ENCODE results near the gene ZNF235. TPM values are rescaled to one million over a fixed set of nuclear protein-coding genes. Genes with fewer than 3 reads are reported as not detected.
A peak's percentile ranks its signal among the peaks of the same experiment; 100 is the strongest.

ZNF235 gene
- total RNA-seq, 2 experiments from 2014 or later = 2.1 to 2.7 TPM

DNA sequence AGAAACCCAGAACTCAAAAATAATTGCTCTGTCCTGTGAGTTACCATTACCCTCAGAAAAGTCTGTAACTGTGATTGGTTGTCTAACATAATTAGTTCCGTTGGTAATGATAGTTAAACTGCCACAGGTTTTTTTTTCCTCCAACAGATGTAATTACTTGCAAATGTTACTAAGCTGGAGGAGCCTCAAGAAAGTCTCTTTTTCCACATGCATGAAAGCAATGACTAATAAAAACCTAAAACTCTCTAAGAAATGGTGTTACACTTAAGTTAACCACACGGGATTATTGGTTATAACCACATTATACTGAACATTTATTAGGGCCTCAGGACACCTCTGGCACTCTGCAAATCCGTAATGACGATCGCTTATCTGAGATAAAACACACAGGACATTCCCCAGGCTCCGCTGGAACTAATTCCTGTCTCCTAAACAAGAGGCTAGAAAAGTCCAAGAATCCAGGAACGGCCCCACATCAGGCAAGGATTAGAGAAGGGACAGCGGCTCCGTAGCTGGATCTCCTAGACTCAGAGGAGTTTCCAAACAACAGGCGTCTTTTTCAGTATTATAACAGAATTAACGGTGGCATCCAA, 753 bp downstream of the ZNF235 start:
- ATAC-seq = peak; percentile 17
- intact Hi-C loops (cut with DNase I, micrococcal nuclease) = loop anchor here (1.0 to 2.0 kb wide), 4 partner anchors 91 to 191 kb away; partner anchors contain the start of genes ZNF225 (in 2 of the 2), ZNF227 (in 2 of the 2) and ZNF234 (in 1 of the 2)
- POLR2A ChIA-PET = no interaction called here
- H3K4me1 Mint-ChIP-seq = peaks cover 12% of the 10 kb centered on the region
- peaks cover 9% of the 10 kb centered on the region for H3K9me3 Mint-ChIP-seq (ENCODE audit: low read depth)
- peak overlapping the region; percentile 83 for H3K4me3 Mint-ChIP-seq
- CTCF ChIA-PET = interaction anchor here (0.9 to 1.0 kb wide), 2 partner anchors 42 to 302 kb away, joined by 3 read pairs; no protein-coding TSS in a partner anchor
- H3K27ac Mint-ChIP-seq = peak overlapping the region; percentile 64
- peak; percentile 6 for DNase-seq
- no peaks in the 10 kb centered on the region for H3K27me3 Mint-ChIP-seq
- H3K36me3 Mint-ChIP-seq (ENCODE audit: low read depth) = peaks cover 36% of the 10 kb centered on the region

DNA sequence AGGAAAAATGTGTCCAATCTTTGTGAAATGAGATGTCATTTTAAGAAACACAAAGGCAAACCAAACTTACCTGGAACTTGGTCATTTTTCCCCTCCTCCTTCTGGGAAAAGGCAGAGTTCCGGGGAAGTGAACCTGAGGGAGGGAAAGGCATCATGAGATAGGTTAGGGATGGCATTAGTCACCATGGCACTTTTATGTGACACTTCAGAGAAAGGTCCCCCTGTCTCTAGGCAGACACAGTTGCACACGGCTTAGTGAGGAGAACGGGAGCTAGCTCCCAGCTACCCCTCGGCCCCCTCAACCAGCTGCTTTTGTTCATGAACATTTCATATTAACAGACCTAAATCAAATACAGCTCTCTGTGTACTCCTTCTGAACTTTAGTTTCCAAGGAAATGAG, 1.5 kb downstream of the ZNF235 start:
- peaks cover 44% of the 10 kb centered on the region for H3K36me3 Mint-ChIP-seq (ENCODE audit: low read depth)
- H3K4me1 Mint-ChIP-seq = peaks cover 12% of the 10 kb centered on the region
- ChIA-PET POLR2A (no interaction called here), CTCF (no interaction called here)
- intact Hi-C loops (cut with DNase I, micrococcal nuclease) = no loop called here
- no peak overlapping the region for H3K27ac Mint-ChIP-seq
- ATAC-seq (no peak), DNase-seq (no peak)
- H3K9me3 Mint-ChIP-seq (ENCODE audit: low read depth) = peaks cover 6% of the 10 kb centered on the region
- no peak overlapping the region for H3K4me3 Mint-ChIP-seq
- H3K27me3 Mint-ChIP-seq = no peaks in the 10 kb centered on the region

DNA sequence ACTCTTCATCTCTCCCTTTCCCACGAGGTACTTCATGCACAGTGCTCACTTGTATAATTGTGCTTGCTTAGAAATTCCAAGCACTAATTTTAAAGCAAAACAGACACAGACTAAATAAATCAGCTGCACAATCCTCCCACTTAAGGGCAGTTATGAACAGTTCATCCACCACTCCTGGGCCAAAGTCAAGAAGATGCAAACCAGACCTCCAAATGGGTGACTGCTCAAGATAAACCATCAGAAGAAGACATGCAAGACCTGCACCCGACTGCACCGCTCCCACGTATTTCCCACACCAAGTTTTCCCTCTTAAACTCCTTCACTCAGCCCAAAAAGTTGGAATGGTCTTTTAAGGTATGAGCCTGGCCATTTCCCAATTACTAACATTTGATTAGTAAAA, 19.9 kb downstream of the ZNF235 start:
- Mint-ChIP-seq H3K36me3 (ENCODE audit: low read depth) (peaks cover 49% of the 10 kb centered on the region), H3K9me3 (ENCODE audit: low read depth) (peaks cover 70% of the 10 kb centered on the region), H3K4me3 (no peak overlapping the region), H3K27me3 (no peaks in the 10 kb centered on the region), H3K27ac (no peak overlapping the region), H3K4me1 (no peaks in the 10 kb centered on the region)
- no peak for DNase-seq
- intact Hi-C loops (cut with DNase I, micrococcal nuclease) = no loop called here
- ChIA-PET POLR2A (no interaction called here), CTCF (no interaction called here)
- ATAC-seq = no peak

DNA sequence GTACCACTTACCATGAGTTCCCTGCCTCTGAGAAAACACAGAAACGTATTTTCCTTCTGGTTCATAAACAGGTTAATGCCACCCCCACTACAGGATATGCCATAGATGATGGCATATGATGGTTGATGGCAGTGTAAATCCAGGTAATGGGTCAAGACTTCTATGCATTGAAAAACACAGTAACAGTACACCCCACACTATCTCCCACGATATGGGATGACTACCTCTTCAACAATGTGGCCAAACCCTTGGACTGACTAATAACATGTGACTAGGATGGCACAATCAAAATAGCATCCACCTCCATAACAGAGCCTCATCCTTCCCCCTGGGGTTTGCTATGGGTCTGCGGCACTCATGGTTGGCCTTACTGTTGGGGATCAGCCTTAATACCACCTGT, 22.0 kb downstream of the ZNF235 start:
- no peaks in the 10 kb centered on the region for H3K27me3 Mint-ChIP-seq
- CTCF ChIA-PET = no interaction called here
- H3K9me3 Mint-ChIP-seq (ENCODE audit: low read depth) = peaks cover 62% of the 10 kb centered on the region
- DNase-seq (no peak), ATAC-seq (no peak)
- H3K4me3 Mint-ChIP-seq = no peak overlapping the region
- intact Hi-C loops (cut with DNase I, micrococcal nuclease) = no loop called here
- H3K27ac Mint-ChIP-seq = no peak overlapping the region
- peaks cover 35% of the 10 kb centered on the region for H3K36me3 Mint-ChIP-seq (ENCODE audit: low read depth)
- no peaks in the 10 kb centered on the region for H3K4me1 Mint-ChIP-seq
- POLR2A ChIA-PET = no interaction called here

DNA sequence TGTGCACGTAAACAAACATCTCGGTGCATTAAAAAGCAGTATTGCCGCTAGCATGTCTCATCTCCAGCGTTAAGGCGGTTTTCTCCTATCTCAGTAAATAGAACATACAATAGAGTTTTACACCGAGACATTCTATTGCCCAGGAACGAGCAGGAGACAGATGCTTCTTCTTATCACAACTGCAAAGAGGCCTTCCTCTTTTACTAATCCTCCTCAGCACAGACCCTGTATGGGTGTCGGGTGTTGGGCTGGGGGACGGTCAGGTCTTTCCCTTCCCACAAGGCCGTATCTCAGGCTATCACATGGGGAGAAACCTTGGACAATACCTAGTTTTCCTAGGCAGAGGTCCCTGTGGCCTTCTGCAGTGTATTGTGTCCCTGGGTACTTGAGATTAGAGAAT, 23.9 kb downstream of the ZNF235 start:
- Mint-ChIP-seq H3K4me3 (no peak overlapping the region), H3K9me3 (ENCODE audit: low read depth) (peaks cover 58% of the 10 kb centered on the region), H3K4me1 (no peaks in the 10 kb centered on the region), H3K36me3 (ENCODE audit: low read depth) (peaks cover 27% of the 10 kb centered on the region), H3K27me3 (no peaks in the 10 kb centered on the region), H3K27ac (no peak overlapping the region)
- CTCF ChIA-PET = no interaction called here
- POLR2A ChIA-PET = no interaction called here
- ATAC-seq (no peak), DNase-seq (no peak)
- intact Hi-C loops (cut with DNase I, micrococcal nuclease) = no loop called here

DNA sequence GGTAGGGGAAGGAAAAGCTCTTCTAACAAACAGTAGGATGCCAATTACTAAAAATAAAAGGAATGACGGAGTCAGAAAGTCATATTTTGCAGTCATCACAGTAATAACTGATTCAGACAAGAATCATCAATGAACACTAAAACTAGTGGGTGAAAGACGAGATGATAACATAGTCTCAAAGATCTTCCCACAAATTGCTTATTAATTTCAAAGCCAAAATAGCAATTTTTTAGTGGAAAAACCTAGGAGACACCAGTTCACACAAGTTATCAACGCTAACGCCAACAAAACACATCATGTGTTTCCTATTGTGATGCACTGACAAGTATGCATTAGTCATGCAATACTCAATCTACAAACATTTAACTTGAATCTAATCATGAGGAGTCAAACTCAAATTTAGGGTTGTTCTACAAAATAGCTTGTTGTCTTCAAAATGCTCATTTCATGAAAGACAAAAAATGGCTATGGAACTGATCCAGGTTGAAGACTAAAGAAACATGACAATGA, 26.6 kb downstream of the ZNF235 start:
- Mint-ChIP-seq H3K27me3 (no peaks in the 10 kb centered on the region), H3K27ac (no peak overlapping the region), H3K4me1 (no peaks in the 10 kb centered on the region), H3K9me3 (ENCODE audit: low read depth) (peaks cover 61% of the 10 kb centered on the region), H3K36me3 (ENCODE audit: low read depth) (peaks cover 42% of the 10 kb centered on the region), H3K4me3 (no peak overlapping the region)
- CTCF ChIA-PET = no interaction called here
- ATAC-seq (no peak), DNase-seq (no peak)
- intact Hi-C loops (cut with DNase I, micrococcal nuclease) = no loop called here
- POLR2A ChIA-PET = no interaction called here

DNA sequence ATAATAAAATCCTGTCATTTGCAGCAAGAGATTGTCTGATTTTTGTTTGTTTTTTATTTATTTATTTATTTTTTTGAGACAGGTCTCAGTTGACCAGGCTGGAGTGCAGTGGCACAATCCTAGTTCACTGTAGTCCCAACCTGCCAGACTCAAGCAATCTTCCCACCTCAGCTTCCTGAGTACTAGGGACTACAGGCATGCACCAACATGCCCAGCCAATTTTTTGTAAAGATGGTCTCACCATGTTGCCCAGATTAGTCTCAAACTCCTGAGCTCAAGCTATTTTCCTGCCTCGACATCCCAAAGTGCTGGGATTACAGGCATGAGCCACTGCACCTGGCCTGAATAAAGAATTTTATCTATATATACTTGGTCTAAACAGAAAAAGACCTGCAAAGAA, 27.5 kb downstream of the ZNF235 start:
- ChIA-PET POLR2A (no interaction called here), CTCF (no interaction called here)
- DNase-seq = no peak
- intact Hi-C loops (cut with DNase I, micrococcal nuclease) = no loop called here
- Mint-ChIP-seq H3K27me3 (no peaks in the 10 kb centered on the region), H3K36me3 (ENCODE audit: low read depth) (peaks cover 47% of the 10 kb centered on the region), H3K4me1 (no peaks in the 10 kb centered on the region), H3K27ac (no peak overlapping the region), H3K4me3 (no peak overlapping the region), H3K9me3 (ENCODE audit: low read depth) (peaks cover 61% of the 10 kb centered on the region)
- no peak for ATAC-seq

DNA sequence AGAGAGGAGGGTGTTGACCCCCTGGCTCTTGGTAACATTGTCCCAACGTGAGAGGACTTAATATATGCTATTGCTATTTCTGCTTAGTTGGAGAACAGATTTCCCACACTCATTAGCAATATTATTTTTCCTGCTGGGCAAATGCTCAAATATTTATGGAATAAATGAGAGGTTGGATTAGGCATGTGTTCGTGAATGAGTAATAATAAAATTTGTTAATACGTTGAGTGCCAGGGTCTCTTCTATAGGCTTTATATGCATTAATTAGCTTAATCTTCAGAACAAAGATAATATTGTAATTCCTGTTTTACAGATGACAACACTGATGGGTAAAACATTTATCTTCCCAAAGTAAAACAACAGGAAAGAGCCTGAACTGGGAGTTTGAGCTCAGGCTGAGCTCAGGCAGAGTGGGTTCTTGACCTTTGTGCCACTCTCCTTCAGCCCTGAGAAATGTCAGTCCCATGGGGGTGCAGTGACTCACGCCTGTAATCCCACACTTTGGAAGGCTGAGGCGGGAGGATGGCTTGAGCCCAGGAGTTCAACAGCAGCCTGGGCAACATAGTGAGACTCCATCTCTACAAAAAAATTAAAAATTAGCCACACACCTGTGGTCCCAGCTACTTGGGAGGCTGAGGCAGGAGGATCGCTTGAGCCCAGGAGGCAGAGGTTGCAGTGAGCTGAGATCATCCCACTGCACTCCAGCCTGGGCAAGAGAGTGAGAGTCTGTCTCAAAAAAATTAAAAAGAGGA, 44.0 kb downstream of the ZNF235 start:
- peaks cover 57% of the 10 kb centered on the region for H3K9me3 Mint-ChIP-seq (ENCODE audit: low read depth)
- peaks cover 8% of the 10 kb centered on the region for H3K4me1 Mint-ChIP-seq
- H3K36me3 Mint-ChIP-seq (ENCODE audit: low read depth) = peaks cover 25% of the 10 kb centered on the region
- peak overlapping the region; percentile 64 for H3K4me3 Mint-ChIP-seq
- ChIA-PET POLR2A (no interaction called here), CTCF (no interaction called here)
- H3K27me3 Mint-ChIP-seq = no peaks in the 10 kb centered on the region
- intact Hi-C loops (cut with DNase I, micrococcal nuclease) = no loop called here
- ATAC-seq (no peak), DNase-seq (no peak)
- no peak overlapping the region for H3K27ac Mint-ChIP-seq

DNA sequence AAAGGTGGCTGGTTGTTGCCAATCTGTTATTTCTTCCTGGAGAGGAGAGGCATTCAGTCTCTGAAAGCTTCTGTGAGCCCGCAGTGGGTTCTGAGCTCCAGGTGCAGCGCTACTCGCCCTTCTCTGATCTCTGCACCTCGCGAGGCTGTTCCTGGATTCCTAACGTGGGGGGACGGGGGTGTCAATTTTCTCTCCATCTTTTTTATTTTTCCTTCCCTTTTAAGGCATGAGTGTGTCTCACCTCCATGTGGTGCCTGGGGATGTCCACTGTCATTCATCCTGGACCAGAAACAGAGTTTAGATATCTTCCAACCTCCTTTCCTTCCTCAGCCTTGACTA, 44.5 kb downstream of the ZNF235 start:
- Mint-ChIP-seq H3K36me3 (ENCODE audit: low read depth) (peaks cover 28% of the 10 kb centered on the region), H3K27ac (peak overlapping the region; percentile 53), H3K9me3 (ENCODE audit: low read depth) (peaks cover 59% of the 10 kb centered on the region), H3K4me1 (peaks cover 8% of the 10 kb centered on the region), H3K4me3 (peak overlapping the region; percentile 64), H3K27me3 (no peaks in the 10 kb centered on the region)
- POLR2A ChIA-PET = no interaction called here
- intact Hi-C loops (cut with DNase I, micrococcal nuclease) = no loop called here
- CTCF ChIA-PET = no interaction called here
- DNase-seq (no peak), ATAC-seq (no peak)

DNA sequence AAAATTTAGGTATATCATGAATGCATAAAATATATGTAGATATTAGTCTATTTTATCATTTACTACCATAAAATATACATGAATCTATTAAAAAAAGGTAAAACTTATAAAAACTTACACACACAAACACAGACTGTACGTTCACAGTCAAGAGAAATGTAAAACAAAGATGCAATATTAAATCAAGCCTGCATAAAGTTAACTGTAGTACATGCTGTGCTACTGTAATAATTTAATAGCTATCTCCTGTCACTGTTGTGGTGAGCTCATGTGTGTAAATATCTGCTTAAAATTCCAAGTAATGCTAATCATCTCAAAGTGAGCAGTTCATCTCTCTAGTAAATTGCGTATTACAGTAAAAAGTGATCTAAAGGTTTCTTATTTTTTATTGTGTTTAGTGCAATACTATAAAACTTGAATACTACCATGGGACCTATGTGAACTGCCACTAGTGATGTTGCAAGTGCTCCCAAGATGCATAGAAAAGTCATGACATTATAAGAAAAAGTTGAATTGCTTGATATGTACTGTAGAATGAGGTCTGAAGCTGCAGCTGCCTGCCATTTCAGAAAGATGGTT, 45.9 kb downstream of the ZNF235 start:
- Mint-ChIP-seq H3K9me3 (ENCODE audit: low read depth) (peaks cover 66% of the 10 kb centered on the region), H3K4me3 (no peak overlapping the region), H3K27ac (no peak overlapping the region), H3K4me1 (peaks cover 8% of the 10 kb centered on the region), H3K36me3 (ENCODE audit: low read depth) (peaks cover 32% of the 10 kb centered on the region), H3K27me3 (no peaks in the 10 kb centered on the region)
- CTCF ChIA-PET = interaction anchor here (0.6 kb wide), 1 partner anchor 117 kb away, joined by 3 read pairs; the partner anchor contains the start of gene ZNF234
- intact Hi-C loops (cut with DNase I, micrococcal nuclease) = loop anchor here in 1 of 2 experiments (1.0 kb wide), 1 partner anchor 47 kb away; the partner anchor contains the start of gene ZNF227
- no peak for ATAC-seq
- DNase-seq = no peak
- POLR2A ChIA-PET = no interaction called here

DNA sequence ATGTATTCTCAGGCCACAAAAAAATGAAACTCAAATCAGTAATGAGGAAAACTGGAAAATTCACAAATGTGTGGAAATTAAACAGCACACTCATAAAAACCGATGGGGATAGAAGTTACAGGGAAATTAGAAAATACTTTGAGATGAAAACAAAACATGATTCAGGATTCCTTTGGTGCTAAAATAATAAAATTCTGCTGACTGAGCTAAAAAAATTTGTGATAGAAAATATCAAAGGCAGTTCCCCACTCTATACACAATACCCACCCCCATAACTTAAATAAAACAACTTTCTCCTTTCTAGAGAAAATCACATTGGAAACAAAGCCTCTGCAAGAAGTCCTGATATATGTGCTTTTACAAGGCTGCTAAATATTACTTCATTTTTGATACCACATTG, 46.7 kb downstream of the ZNF235 start:
- H3K27ac Mint-ChIP-seq = no peak overlapping the region
- ATAC-seq (no peak), DNase-seq (no peak)
- intact Hi-C loops (cut with DNase I, micrococcal nuclease) = no loop called here
- POLR2A ChIA-PET = no interaction called here
- peaks cover 8% of the 10 kb centered on the region for H3K4me1 Mint-ChIP-seq
- H3K27me3 Mint-ChIP-seq = no peaks in the 10 kb centered on the region
- H3K4me3 Mint-ChIP-seq = no peak overlapping the region
- peaks cover 71% of the 10 kb centered on the region for H3K9me3 Mint-ChIP-seq (ENCODE audit: low read depth)
- CTCF ChIA-PET = no interaction called here
- peaks cover 36% of the 10 kb centered on the region for H3K36me3 Mint-ChIP-seq (ENCODE audit: low read depth)
